Measurements from ENCODE around the gene TMEM271.

DNA sequence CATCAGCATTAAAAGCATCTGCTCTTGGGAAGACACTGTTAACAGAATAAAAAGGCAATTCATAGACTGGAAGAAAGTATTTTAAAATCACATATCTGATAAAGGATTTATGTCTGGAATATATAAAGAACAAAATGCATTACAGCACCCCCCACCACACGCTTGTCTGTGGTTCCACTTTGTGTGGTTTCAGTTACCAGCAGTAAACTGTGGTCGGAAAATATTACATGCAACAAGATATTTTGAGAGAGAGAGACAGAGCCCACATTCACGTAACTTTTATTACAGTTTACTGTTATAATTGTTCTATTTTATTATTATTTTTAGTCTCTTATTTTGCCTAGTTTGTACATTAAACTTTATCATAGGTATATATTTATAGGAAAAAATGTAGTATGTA is 28.0 kb upstream of the TMEM271 start:
- TF ChIP-seq, protein P1, sequence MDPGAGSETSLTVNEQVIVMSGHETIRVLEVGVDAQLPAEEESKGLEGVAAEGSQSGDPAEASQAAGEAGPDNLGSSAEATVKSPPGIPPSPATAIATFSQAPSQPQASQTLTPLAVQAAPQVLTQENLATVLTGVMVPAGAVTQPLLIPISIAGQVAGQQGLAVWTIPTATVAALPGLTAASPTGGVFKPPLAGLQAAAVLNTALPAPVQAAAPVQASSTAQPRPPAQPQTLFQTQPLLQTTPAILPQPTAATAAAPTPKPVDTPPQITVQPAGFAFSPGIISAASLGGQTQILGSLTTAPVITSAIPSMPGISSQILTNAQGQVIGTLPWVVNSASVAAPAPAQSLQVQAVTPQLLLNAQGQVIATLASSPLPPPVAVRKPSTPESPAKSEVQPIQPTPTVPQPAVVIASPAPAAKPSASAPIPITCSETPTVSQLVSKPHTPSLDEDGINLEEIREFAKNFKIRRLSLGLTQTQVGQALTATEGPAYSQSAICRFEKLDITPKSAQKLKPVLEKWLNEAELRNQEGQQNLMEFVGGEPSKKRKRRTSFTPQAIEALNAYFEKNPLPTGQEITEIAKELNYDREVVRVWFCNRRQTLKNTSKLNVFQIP (CRISPR knock-in tag; IDR thresholded peaks at IDR 0.05; ENCODE audit: borderline replicate concordance, low read depth): no peak
- TF ChIP-seq, protein P2, sequence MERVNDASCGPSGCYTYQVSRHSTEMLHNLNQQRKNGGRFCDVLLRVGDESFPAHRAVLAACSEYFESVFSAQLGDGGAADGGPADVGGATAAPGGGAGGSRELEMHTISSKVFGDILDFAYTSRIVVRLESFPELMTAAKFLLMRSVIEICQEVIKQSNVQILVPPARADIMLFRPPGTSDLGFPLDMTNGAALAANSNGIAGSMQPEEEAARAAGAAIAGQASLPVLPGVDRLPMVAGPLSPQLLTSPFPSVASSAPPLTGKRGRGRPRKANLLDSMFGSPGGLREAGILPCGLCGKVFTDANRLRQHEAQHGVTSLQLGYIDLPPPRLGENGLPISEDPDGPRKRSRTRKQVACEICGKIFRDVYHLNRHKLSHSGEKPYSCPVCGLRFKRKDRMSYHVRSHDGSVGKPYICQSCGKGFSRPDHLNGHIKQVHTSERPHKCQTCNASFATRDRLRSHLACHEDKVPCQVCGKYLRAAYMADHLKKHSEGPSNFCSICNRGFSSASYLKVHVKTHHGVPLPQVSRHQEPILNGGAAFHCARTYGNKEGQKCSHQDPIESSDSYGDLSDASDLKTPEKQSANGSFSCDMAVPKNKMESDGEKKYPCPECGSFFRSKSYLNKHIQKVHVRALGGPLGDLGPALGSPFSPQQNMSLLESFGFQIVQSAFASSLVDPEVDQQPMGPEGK (CRISPR knock-in tag; IDR thresholded peaks at IDR 0.05; ENCODE audit: borderline replicate concordance): no peak
- TF ChIP-seq BACH2 (CRISPR knock-in tag; IDR thresholded peaks at IDR 0.05; ENCODE audit: borderline replicate concordance) (no peak), ARNTL (CRISPR knock-in tag; IDR thresholded peaks at IDR 0.05; ENCODE audit: borderline replicate concordance, low read depth) (no peak), SNAI2 (CRISPR knock-in tag; IDR thresholded peaks at IDR 0.05) (no peak)
- TF ChIP-seq, protein P3, sequence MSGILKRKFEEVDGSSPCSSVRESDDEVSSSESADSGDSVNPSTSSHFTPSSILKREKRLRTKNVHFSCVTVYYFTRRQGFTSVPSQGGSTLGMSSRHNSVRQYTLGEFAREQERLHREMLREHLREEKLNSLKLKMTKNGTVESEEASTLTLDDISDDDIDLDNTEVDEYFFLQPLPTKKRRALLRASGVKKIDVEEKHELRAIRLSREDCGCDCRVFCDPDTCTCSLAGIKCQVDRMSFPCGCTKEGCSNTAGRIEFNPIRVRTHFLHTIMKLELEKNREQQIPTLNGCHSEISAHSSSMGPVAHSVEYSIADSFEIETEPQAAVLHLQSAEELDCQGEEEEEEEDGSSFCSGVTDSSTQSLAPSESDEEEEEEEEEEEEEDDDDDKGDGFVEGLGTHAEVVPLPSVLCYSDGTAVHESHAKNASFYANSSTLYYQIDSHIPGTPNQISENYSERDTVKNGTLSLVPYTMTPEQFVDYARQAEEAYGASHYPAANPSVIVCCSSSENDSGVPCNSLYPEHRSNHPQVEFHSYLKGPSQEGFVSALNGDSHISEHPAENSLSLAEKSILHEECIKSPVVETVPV (CRISPR knock-in tag; IDR thresholded peaks at IDR 0.05): no peak
- TF ChIP-seq, protein P4, sequence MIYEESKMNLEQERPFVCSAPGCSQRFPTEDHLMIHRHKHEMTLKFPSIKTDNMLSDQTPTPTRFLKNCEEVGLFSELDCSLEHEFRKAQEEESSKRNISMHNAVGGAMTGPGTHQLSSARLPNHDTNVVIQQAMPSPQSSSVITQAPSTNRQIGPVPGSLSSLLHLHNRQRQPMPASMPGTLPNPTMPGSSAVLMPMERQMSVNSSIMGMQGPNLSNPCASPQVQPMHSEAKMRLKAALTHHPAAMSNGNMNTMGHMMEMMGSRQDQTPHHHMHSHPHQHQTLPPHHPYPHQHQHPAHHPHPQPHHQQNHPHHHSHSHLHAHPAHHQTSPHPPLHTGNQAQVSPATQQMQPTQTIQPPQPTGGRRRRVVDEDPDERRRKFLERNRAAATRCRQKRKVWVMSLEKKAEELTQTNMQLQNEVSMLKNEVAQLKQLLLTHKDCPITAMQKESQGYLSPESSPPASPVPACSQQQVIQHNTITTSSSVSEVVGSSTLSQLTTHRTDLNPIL (CRISPR knock-in tag; IDR thresholded peaks at IDR 0.05; ENCODE audit: low read depth): no peak

Data from SK-N-SH treated with all-trans-retinoic acid at 6 μM for 48 hours (cell line).